Measurements from ENCODE around the gene DAND5. TPM values are rescaled to one million over a fixed set of nuclear protein-coding genes. Genes with fewer than 3 reads are reported as not detected.

DAND5 gene
- total and polyA plus RNA-seq, 2 of the 13 experiments (the other 11 are each of a cell fraction or from before 2014, with no cell fraction given), result 0.04 TPM; not detected in 1

GRCh38 chr19:13012690-13013608, 43.6 kb downstream of the DAND5 start (continued):
- TF ChIP-seq ZNF691 (CRISPR knock-in tag; IDR thresholded peaks at IDR 0.05; ENCODE audit: borderline replicate concordance, low read depth), result peak; percentile 68; the same call in 1 of the 2 replicates
- TF ChIP-seq YY1 (IDR thresholded peaks at IDR 0.05; ENCODE audit: insufficient read depth, insufficient replicate concordance, low read depth, low read length), result no peak
- no peak for TF ChIP-seq FOXO4 (CRISPR knock-in tag; conservative IDR thresholded peaks at IDR 0.05)
- no peak for TF ChIP-seq ZNF547 (CRISPR knock-in tag; IDR thresholded peaks at IDR 0.05)
- no peak for TF ChIP-seq ZNF382 (CRISPR knock-in tag; IDR thresholded peaks at IDR 0.05; ENCODE audit: borderline replicate concordance)
- no peak for TF ChIP-seq POLR2G (IDR thresholded peaks at IDR 0.05; ENCODE audit: low read depth, low read length)
- TF ChIP-seq NBN (conservative IDR thresholded peaks at IDR 0.05), result no peak
- no peak for TF ChIP-seq MAFG (CRISPR knock-in tag; IDR thresholded peaks at IDR 0.05)
- no peak for TF ChIP-seq SATB2 (CRISPR knock-in tag; IDR thresholded peaks at IDR 0.05)
- TF ChIP-seq SRF (IDR thresholded peaks at IDR 0.05; ENCODE audit: low read depth, low read length), result no peak
- peak; percentile 60; the same call in 1 of the 2 replicates for TF ChIP-seq TBX3 (IDR thresholded peaks at IDR 0.05; ENCODE audit: borderline replicate concordance)
- no peak for TF ChIP-seq NCOA5 (CRISPR knock-in tag; IDR thresholded peaks at IDR 0.05)
- no peak for TF ChIP-seq TERF1 (CRISPR knock-in tag; IDR thresholded peaks at IDR 0.05)
- peak; percentile 90 for TF ChIP-seq RXRA (CRISPR knock-in tag; IDR thresholded peaks at IDR 0.05)
- no peak for TF ChIP-seq GTF3A (CRISPR knock-in tag; conservative IDR thresholded peaks at IDR 0.05)
- no peak for TF ChIP-seq RCOR2 (CRISPR knock-in tag; IDR thresholded peaks at IDR 0.05)
- no peak for TF ChIP-seq SMYD3 (CRISPR knock-in tag; IDR thresholded peaks at IDR 0.05)
- no peak for TF ChIP-seq SOX6 (IDR thresholded peaks at IDR 0.05)
- peak; percentile 65 for TF ChIP-seq SOX6 (CRISPR knock-in tag; IDR thresholded peaks at IDR 0.05)
- no peak for TF ChIP-seq ATF4 (CRISPR knock-in tag; IDR thresholded peaks at IDR 0.05)
- TF ChIP-seq NR1H2 (CRISPR knock-in tag; IDR thresholded peaks at IDR 0.05; ENCODE audit: borderline replicate concordance, low read depth), result no peak
- TF ChIP-seq CREBL2 (CRISPR knock-in tag; IDR thresholded peaks at IDR 0.05; ENCODE audit: borderline replicate concordance), result no peak
- no peak for TF ChIP-seq POGK (CRISPR knock-in tag; conservative IDR thresholded peaks at IDR 0.05)
- TF ChIP-seq RBM22 (optimal IDR thresholded peaks at IDR 0.05; ENCODE audit: low read length), result no peak

Measured in HepG2 (cell line).